GM21390 (cell line): ENCODE measurements around the gene BTBD10.

Experiments used
- ATAC-seq: cut with Tn5 transposase; IDR thresholded peaks from one replicate; pipeline ENCODE4 v1.9.1; 2021; ENCODE audit not compliant: unreplicated experiment

The BTBD10 gene

DNA sequence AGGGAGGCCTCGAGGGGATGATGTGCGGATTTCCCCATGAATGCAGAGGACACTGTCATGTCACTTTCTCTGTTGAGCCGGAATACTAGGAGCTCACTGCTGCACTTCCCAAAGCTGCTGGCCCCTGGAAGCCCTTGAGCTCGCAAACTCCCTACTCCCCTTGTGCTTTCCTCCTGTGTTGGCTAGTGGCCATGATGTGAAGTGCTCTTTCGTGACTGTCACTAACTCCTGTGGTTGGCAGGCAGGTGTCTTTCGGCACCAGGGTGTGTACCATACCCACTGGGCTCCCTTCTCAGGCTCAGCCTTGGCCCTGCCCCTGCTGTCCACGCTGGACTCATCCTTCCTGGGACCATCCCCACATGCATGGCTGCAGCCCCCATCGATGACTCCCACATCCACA is 86.2 kb downstream of the BTBD10 start:
- no peak for ATAC-seq

DNA sequence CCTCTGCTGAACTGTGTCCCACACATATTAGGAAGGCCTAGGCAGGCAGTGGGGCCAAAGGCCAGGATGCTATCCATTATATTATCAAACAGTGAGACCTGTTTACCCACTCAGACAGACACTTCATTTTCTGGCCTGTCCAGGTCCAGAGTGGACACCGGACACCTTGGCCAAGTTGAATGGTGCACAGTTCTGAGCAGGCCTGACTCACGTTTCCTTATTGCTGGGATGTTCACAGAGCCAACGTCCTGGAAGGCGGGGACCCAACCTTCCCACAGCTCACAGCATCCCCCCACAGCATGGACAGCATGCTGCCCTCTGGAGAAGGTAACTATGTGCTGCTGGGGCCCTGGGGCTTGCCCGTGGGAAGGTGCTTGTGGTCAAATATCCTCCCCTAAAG is 86.6 kb downstream of the BTBD10 start:
- no peak for ATAC-seq

DNA sequence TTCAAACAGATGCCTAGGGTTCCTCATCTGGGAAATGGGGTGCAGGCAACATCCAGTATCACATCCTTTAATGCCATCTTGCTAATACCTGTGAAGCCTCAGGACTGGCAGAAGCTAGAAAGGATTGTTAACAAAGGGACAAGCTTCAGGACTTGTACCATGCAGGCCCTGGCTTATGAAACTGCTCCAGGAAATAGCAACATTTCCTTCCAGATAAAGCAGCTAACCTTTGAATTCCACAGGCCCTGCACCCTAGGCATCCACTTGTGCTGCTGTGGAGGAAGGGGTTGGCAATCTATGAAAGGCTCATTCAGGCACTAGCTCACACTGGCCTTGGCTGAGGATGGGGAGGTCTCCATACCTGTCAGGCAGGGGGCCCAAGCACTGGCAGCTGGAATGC is 87.2 kb downstream of the BTBD10 start:
- no peak for ATAC-seq

DNA sequence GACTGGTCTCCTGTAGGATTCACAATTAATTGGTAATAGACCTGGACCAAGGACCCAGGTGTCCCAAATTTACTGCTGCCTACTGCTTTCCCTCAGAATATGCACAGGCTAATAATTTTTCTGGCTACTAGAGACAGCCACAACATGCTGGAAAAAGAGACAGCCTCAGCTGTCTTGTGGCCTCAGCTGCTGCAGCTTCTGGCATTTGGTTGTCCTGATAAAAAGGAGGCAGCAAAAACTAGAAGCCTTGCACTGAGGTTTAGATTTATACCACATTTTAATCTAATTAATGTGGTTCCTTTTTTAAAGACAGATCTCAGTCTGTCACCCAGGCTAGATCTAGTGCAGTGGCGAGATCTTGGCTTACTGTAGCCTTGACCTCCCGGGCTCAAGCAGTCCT is 89.8 kb downstream of the BTBD10 start:
- ATAC-seq = no peak

DNA sequence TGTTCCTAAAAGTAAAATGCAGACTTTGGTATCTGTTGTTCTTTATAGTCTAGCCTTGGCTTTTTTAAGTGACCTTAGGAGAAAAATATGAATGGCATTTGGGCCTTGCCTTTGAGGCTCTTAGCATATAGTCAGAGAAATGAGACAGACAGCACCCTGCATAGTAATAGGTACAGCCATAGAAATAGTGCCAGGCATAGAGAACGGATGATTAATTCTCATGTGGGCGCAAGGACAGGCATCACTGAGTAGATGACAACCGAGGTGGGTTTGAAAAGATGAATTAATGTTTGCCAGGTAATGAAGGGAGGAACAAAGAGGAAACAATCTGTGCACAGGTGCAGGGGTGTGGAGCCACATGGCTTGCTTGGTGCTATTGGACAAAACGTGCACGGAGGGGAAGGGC is 95.0 kb downstream of the BTBD10 start:
- ATAC-seq = no peak

DNA sequence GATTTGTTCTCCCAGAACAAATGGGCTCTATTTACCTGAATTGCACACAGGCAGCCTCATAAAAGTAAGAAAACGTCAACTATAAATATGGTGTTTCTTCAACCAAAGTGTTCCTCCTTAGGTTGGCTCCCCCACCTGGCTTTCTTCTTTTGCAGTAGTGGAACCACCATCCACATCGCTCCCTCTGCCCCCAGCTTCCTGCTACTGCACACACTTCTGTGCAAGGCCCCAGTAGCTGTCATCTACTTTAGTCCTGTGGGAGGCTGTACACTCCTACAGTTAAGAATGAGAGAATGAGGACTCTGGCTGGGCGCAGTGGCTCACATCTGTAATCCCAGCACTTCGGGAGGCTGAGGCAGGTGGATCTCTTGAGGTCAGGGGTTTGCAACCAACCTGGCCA is 95.9 kb downstream of the BTBD10 start:
- ATAC-seq = no peak

DNA sequence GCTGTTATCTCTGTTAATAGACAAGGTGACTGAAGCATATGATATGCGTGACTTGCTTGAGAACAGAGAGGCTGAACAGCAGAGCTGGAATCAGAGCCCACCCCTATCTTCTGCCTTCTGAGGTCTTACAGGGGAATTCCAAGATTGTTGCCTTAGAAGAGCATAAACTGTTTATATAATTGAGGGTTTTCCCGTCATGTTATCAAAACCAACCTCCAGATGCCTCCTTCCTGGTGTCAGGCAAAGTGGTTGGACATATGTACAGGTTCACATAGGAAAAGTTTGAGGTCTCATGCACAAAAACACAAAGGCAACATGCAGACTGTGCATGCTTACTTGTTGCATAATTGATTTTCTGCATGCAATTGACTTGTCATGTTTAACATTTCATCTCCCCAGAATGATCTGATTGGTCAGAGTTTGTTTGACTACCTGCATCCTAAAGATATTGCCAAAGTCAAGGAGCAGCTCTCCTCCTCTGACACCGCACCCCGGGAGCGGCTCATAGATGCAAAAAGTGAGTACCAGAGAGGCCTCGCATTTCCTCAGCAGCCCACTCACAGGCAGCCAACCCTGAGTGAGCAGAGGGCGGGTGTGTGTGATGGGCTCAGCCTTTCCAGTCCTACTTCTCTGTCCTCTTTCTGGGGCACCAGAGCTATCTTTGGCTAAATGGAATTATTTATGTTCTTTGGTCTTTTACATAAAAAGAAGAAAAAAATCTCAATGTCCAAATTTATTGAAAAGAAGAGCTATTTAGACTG is 96.6 kb downstream of the BTBD10 start:
- ATAC-seq = no peak

DNA sequence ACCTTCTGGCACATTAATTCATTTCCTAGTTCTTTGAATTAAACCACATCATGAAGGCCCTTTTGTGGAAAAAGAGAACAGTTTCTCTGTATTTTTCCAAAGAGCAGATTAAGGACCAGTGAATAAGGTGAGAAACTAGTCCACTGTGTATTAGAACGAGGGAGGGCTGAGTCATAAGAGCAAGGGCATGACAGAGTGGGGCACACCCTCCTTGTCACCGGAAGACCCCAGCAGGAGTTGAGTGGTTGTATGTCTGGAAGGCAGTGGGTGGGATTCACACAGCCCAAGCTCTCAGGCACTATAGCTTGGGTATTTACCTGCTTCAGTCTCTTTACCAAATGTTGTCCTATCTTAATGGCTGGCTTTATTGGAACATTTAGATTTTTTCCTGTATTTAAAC is 98.6 kb downstream of the BTBD10 start:
- no peak for ATAC-seq

DNA sequence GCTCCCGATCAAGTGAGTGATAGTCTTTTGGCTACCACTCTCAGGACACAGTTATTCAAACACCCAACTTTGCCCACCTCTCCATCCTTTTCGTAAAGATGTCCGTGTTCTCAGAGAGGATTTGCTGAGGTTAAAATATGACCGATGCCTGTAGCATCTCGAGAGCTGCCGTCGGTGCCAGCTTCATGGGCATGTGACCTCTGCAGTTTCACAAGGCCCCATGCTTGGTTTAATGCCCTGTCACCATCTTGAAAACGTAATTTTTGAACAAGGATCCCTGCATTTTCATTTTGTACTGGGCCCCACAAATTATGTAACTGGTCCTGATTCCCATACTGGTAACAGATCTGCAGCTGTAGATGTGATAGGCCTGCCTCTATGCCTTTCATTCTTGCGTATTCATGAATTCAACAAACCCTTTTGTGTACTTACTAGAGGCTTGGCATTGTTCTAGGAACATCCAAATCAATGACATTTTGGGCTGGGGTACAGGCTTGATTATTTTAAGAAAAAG is 100.4 kb downstream of the BTBD10 start:
- ATAC-seq = no peak

DNA sequence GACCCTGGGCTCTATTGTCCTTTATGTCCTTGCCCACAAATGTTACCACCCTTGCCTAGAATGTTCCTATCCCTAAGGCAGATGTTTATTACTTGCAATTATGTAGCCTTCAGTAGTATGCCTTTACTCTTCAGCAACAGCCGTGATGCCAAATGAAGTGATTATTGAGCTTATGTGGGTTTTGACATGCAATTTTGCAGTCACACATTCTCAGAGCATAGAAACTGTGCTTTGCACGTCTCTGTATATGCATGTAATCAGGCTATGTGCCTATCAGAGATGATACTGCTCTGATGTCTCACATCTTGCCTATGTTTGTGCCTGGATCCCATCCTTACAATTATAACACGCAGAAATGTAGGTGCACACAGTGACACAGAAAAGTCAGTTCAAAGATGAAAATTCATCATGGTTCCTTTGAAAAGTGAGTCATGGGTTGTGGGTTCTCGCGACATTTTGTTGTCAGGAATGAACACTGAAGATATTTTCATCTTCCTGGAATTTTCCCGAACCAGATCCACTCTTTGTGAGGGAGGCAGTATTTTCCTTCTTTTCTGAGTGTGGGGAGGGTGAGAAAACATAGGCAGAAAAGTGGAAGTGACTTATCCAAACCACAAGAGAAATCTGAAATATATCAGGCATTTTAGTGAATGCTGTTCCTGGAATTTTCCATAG is 104.3 kb downstream of the BTBD10 start:
- ATAC-seq = no peak

DNA sequence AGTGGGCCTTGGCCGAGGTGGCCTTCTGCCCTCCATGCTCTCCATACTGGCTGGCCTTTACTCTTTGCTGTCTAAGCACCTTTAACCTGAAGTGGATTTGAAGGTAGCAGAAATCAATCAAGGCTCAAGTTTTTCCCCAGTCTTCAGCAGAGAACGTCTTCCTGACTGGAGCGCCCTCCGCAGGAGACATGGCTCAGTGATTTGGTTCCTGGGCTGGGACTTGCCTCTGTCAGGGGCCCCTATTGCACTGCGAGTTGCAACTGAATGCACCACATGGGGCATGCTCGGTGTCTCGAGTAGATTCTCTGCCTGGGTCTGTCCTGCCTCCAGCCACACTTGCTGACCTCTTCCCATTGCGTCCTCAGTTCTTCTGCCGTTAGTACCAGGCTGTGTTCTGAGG is 105.8 kb downstream of the BTBD10 start:
- ATAC-seq = no peak

DNA sequence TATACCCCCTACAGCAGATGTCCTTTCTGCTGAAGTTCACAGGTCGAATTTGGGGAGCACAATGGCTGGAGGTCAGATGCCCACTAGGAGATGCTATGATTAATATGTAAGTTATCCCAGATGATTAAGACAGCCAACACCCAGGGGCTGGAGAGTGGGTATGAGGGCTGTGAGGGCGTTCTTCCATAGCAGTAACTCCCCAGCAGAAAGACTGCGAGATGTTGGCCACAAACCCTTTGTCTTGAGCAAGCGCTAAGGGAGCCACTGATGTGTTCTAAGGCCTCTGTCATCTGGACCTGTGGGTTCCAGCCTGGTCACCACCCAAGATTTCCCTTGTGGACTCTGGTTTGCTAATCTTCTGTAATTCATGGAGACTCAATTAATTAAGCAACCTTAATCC is 107.8 kb downstream of the BTBD10 start:
- no peak for ATAC-seq

DNA sequence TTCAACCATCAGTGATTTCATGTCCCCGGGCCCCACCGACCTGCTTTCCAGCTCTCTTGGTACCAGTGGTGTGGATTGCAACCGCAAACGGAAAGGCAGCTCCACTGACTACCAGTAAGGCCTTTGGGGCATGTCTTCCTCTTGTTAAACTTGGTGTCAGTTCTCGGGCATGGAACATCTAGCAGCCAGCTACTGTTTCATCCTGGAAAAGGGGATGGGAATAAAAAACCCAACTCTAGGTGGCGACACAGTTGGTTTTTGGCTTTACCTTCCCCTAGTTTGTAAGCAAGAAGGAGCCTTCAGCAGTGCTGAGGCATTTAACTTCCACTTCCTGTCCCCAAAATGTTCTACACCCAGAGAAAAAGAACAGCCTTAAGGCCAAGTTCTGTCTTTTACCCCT is 108.7 kb downstream of the BTBD10 start:
- no peak for ATAC-seq

DNA sequence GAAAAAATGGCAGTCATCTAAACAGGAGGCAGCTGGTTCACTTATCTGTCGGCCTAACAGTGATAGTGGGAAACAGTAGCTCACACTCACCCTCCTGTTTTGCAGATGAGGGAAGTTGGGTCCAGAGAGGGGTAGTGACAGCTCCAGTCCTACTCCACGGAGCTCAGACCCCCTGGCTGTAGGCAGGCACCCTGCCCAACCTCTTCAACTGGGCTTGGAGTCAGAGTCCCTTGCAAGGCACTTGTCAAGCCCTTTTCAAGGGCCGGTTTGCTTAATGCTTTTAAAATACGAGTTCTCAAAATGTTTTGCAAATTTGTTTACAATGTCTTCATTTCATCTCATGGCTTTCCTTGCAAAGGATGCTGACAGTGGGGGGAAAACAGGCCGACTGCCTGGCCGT is 110.3 kb downstream of the BTBD10 start:
- no peak for ATAC-seq

DNA sequence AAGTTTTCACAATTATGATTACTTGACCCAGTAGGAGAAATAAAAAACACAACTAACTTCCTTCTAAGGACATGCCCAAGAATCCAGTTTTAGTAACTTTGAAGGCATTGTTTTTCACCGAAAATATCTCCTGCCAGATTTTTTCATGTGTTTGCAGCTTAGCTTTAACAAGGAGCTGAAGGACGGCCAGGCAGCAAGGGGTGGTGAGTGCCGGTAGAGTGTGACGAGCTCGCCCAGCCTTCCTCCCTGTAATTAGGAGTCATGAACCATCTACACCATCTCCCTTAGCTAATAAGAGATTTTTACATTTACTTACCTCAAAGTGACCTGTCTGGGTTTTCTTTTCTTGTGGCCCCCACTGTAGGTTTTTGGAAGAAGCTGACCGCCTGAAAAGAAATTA is 113.4 kb downstream of the BTBD10 start:
- no peak for ATAC-seq

DNA sequence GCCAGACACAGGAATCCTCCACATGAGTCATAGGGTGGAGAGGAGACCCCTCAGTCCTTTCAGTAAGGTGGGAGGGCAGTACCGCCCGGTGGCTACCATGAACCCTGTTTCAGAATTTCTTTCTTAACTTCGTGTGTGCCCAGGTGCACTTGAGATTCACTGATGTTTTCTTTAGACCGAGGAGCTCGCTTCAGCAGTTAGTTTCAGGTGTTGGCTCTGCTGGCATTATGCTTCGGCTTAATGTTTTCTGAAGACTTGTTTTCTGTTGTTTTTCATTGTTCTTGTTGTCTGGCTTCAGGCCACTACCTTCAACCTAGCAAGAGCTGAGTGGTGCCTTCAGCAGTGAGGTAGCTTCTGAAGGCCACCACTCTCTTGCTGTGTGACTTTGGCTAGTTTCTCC is 114.0 kb downstream of the BTBD10 start:
- ATAC-seq = no peak

DNA sequence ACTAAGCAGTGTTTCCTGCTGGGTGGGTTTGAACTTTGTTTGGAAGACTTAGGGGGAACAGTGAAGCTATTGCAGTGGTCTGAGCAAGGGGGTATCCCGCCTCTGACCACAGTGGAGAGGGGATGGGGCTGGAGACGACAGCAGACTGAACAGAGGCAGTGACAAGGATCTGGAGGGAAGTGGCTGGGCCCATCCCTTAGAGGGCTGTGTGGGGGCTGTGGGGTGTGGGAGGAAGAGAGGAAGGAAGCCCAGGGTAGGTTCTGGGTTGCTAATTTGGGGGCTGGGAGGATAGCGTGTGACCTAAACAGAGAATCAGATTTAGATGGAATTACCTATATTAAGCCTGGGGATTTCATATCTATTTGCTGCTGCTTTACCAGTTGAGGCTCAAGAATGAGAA is 114.7 kb downstream of the BTBD10 start:
- no peak for ATAC-seq

DNA sequence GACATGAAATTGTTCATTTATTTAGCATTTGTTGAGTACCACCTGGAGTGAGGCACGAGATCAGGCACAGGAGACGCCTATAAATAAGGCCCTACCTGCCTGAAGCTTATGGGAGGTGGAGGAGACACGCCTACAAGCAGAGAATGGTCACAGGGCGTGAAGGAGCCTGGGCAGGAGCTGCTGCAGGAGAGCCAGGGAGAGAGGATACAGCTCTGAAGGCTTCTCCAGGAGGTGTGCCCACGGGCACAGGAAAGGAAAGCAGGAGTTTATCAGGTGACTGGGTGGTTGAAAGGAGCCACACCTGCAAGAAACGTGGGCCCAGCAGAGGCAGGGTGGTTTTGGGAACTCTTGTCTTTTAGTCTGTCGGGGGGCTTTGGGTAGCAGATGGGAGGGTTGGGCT is 115.1 kb downstream of the BTBD10 start:
- ATAC-seq = no peak

DNA sequence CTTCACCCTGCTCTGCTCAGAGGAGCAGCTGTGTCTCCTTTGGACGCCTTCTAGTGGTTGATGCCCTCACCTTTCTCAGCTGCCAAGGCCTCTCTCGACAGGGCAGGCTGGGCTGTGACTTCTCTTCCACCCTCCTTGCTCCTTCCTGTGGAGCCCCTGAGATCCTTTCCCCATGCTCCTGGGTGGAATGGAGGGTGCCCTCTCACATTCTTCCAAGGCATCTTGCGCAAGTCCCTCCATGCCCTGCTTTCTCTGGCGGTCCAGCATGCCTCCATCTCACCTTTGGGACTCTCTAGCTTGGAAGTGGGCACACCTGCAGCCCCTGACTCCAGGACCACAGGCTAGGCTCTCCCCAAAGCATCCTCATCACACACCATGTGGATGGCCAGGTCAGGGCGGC is 116.6 kb downstream of the BTBD10 start:
- no peak for ATAC-seq

DNA sequence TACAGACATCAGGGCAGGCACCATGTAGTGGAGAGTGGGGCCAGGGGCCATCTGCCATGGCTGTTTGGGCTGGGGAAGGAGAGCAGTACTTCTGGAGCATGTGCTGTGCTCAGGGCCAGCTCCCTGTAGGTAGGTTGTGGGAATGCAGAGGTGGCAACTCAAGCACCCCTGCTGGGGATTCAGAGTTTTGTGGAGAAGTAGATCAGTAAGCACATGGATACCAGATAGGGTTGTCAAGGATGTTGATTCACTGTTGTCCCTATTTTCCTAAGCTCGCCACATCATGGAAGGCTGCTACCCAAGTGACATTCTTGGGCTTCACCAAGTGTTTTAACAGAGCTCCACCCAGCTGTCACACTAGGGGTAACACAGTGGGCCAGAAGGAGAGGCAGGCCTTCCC is 118.2 kb downstream of the BTBD10 start:
- no peak for ATAC-seq

DNA sequence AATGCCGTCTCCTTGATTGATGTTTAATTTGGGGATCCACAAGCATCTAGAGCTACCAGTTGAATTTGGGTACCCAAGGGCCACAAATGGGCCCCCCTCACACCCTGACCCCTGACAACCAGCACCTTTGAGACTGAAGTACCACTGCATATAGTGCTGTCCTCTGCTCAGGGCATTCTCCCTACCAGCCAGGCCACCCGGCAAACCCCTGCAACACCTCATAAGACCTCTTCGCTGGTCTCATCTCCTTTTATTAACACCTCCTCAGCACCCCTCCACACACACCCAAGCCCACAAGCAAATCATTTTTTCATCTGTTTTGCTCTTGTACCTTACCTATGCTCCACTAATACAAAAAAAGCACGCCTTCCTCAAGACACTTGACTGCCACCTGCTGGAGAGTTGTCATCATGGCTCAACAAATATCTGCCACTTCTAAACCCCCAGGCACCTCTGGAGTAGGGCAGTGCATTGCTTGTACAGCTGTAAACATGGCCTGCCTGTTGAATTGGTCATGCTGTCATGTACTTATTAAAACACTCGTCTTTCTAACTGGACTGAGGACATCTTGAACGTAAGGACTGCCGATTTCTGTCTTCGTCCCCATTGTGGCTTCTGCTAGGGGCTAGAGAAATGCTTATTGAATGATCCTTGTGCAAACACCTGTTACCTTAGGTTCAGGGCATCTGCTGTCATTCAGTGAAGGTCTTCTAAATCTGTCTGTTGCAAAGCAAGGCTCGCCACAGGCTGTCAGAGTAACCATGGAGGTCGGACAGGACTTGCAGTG is 118.9 kb downstream of the BTBD10 start:
- ATAC-seq = peak; percentile 45

DNA sequence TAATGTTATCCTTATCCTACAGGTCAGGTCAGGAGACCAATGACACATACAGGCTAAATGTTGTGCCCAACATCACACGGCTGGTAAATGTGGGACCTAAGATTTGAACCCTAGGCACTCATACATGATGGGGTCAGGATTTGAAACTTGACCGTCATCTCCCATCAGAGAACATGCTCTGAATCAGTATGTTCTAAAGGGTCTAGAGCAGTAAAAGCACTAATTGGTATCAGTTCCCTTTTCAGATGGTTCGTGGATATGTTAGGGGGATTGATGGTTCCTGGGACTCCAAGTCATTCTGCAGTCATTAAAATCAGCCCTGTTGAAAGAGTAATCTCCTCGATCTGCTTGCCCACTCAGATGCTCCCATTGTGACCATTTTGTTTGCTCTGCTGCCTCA is 120.0 kb downstream of the BTBD10 start:
- peak; percentile 53 for ATAC-seq
